Breast epithelium (tissue), 3 donors: ENCODE measurements around the gene TBL3.
"Not testable (repeated sequence)": the region's sequence is repeated elsewhere in the genome, so short reads cannot be mapped to it uniquely, and the experiment has no call there.

Source experiments
- CTCF ChIP-seq, 3 donors: fragments of 450-650 bp; IDR thresholded peaks; one replicate each; pipeline ENCODE4 v1.5.1; 2016 to 2017; ENCODE audit warnings: antibody characterized with exemption in 3 of 3, mild to moderate bottlenecking in 3 of 3, moderate library complexity in 3 of 3
- POLR2A ChIP-seq: fragments of 450-650 bp; IDR thresholded peaks from one replicate; pipeline ENCODE4 v1.6.1; 2016; ENCODE audit warnings: antibody characterized with exemption, mild to moderate bottlenecking, moderate library complexity
- POLR2AphosphoS5 ChIP-seq, 3 donors: sonication (generic); formaldehyde crosslinking; IDR thresholded peaks; one replicate each; pipeline ENCODE4 v1.6.1; 2017; ENCODE audit warnings: antibody characterized with exemption in 3 of 3

GRCh38 chr16:1958143-1958491 lies 13.7 kb upstream of the TBL3 start:
- TF ChIP-seq CTCF (IDR thresholded peaks at IDR 0.05); POLR2A; POLR2AphosphoS5 (IDR thresholded peaks at IDR 0.05): not testable (repeated sequence)
